Activated CD4-positive, alpha-beta T cell treated with anti-CD3 and anti-CD28 coated beads, Interleukin-2, amount 10 ng/mL, durations not matched to agents 7 days and 5 days (primary cell): ENCODE results near the gene TBCC. TPM values are rescaled to one million over a fixed set of nuclear protein-coding genes. Genes with fewer than 3 reads are reported as not detected.
"Not testable (repeated sequence)": the region's sequence is repeated elsewhere in the genome, so short reads cannot be mapped to it uniquely, and the experiment has no call there.

Experiments used
- CTCF ChIA-PET: fragments of 350-600 bp; sonication (Branson Sonifier 250); formaldehyde crosslinking; loops from one replicate; lab custom pipeline; 2021; ENCODE audit warnings: antibody characterized with exemption; lab: Charles Lee
- POLR2A ChIA-PET: fragments of 350-600 bp; sonication (Branson Sonifier 250); formaldehyde crosslinking; loops from one replicate; lab custom pipeline; 2021; ENCODE audit warnings: antibody characterized with exemption; lab: Charles Lee
- DNase-seq: peaks from one replicate; pipeline ENCODE4 v3.0.0-alpha.2; 2020
- H3K27ac Mint-ChIP-seq: one replicate; pipeline ENCODE4 v1.8.0; 2021; ENCODE audit warnings: mild to moderate bottlenecking, moderate library complexity, mixed read lengths
- H3K27me3 Mint-ChIP-seq: one replicate; pipeline ENCODE4 v1.8.0; 2021; ENCODE audit warnings: mixed read lengths
- H3K36me3 Mint-ChIP-seq: one replicate; pipeline ENCODE4 v1.8.0; 2021; ENCODE audit warnings: low read depth, mixed read lengths
- H3K4me1 Mint-ChIP-seq: one replicate; pipeline ENCODE4 v1.8.0; 2021; ENCODE audit warnings: mixed read lengths
- H3K4me3 Mint-ChIP-seq: one replicate; pipeline ENCODE4 v1.8.0; 2021; ENCODE audit warnings: mild to moderate bottlenecking, moderate library complexity, mixed read lengths
- H3K9me3 Mint-ChIP-seq: one replicate; pipeline ENCODE4 v1.8.0; 2021; ENCODE audit warnings: mixed read lengths
- total RNA-seq, 2 experiments: library from RNA; stranded (reverse); gene quantifications; one replicate each; pipeline ENCODE4 v1.2.3, GENCODE V29; 2021

Gene TBCC
- total RNA-seq, 2 experiments from 2014 or later = 37.1 to 38.6 TPM

GRCh38 chr6:42746463-42747391 lies 824 bp upstream of the TBCC start:
- no peaks in the 10 kb centered on the region for H3K27me3 Mint-ChIP-seq
- ChIA-PET POLR2A (interaction anchor here (0.6 to 1.5 kb wide), 5 partner anchors 24 to 1370 kb away, joined by 3 to 7 read pairs (median 5); partner anchors contain the start of gene RPL7L1), CTCF (interaction anchor here (0.6 to 3.5 kb wide), 9 partner anchors 15 to 397 kb away, joined by 3 to 19 read pairs (median 4); partner anchors contain the start of gene RPL7L1)
- peak overlapping the region; percentile 100 for H3K4me3 Mint-ChIP-seq
- peak overlapping the region; percentile 100 for H3K27ac Mint-ChIP-seq
- peaks cover 25% of the 10 kb centered on the region for H3K36me3 Mint-ChIP-seq
- peak; percentile 88 for DNase-seq
- H3K4me1 Mint-ChIP-seq = peaks cover 38% of the 10 kb centered on the region
- no peaks in the 10 kb centered on the region for H3K9me3 Mint-ChIP-seq

GRCh38 chr6:42745083-42745639 lies 742 bp downstream of the TBCC start:
- POLR2A ChIA-PET = interaction anchor here (1.3 kb wide), 1 partner anchor 26 kb away, joined by 3 read pairs; no protein-coding TSS in a partner anchor
- H3K9me3 Mint-ChIP-seq = no peaks in the 10 kb centered on the region
- CTCF ChIA-PET = interaction anchor here (1.1 to 3.5 kb wide), 8 partner anchors 13 to 140 kb away, joined by 3 to 19 read pairs (median 4); no protein-coding TSS in a partner anchor
- H3K36me3 Mint-ChIP-seq = peaks cover 25% of the 10 kb centered on the region
- no peaks in the 10 kb centered on the region for H3K27me3 Mint-ChIP-seq
- H3K4me3 Mint-ChIP-seq = peak overlapping the region; percentile 100
- peak; percentile 43 for DNase-seq
- peaks cover 36% of the 10 kb centered on the region for H3K4me1 Mint-ChIP-seq
- peak overlapping the region; percentile 100 for H3K27ac Mint-ChIP-seq

GRCh38 chr6:42744351-42744893 lies 1.5 kb downstream of the TBCC start:
- Mint-ChIP-seq H3K36me3 (peaks cover 25% of the 10 kb centered on the region), H3K27ac (peak overlapping the region; percentile 100), H3K4me3 (peak overlapping the region; percentile 100), H3K27me3 (peaks cover under 1% of the 10 kb centered on the region), H3K9me3 (no peaks in the 10 kb centered on the region), H3K4me1 (peaks cover 36% of the 10 kb centered on the region)
- ChIA-PET CTCF (interaction anchor here (1.1 to 3.5 kb wide), 5 partner anchors 15 to 41 kb away, joined by 3 to 19 read pairs (median 4); no protein-coding TSS in a partner anchor), POLR2A (interaction anchor here (1.3 kb wide), 1 partner anchor 27 kb away, joined by 3 read pairs; no protein-coding TSS in a partner anchor)
- no peak for DNase-seq

GRCh38 chr6:42742116-42742894 lies 3.6 kb downstream of the TBCC start:
- Mint-ChIP-seq H3K4me1 (peaks cover 20% of the 10 kb centered on the region), H3K4me3 (no peak overlapping the region), H3K9me3 (no peaks in the 10 kb centered on the region), H3K27ac (no peak overlapping the region), H3K36me3 (peaks cover 14% of the 10 kb centered on the region), H3K27me3 (peaks cover 10% of the 10 kb centered on the region)
- POLR2A ChIA-PET = no interaction called here
- CTCF ChIA-PET = interaction anchor here (1.4 kb wide), 1 partner anchor 16 kb away, joined by 6 read pairs; no protein-coding TSS in a partner anchor
- no peak for DNase-seq

GRCh38 chr6:42740725-42741124 lies 5.2 kb downstream of the TBCC start:
- Mint-ChIP-seq H3K4me1 (peaks cover 18% of the 10 kb centered on the region), H3K9me3 (no peaks in the 10 kb centered on the region), H3K36me3 (peaks cover 12% of the 10 kb centered on the region), H3K4me3 (no peak overlapping the region), H3K27me3 (peaks cover 11% of the 10 kb centered on the region), H3K27ac (no peak overlapping the region)
- POLR2A ChIA-PET = no interaction called here
- CTCF ChIA-PET = interaction anchor here (0.9 to 1.8 kb wide), 4 partner anchors 9 to 46 kb away, joined by 3 to 5 read pairs (median 4); no protein-coding TSS in a partner anchor
- DNase-seq = no peak

GRCh38 chr6:42735976-42736375 lies 9.9 kb downstream of the TBCC start:
- Mint-ChIP-seq H3K27ac (no peak overlapping the region), H3K27me3 (peaks cover 11% of the 10 kb centered on the region), H3K4me3 (no peak overlapping the region), H3K4me1 (peaks cover 3% of the 10 kb centered on the region), H3K9me3 (peaks cover 3% of the 10 kb centered on the region), H3K36me3 (no peaks in the 10 kb centered on the region)
- CTCF ChIA-PET = no interaction called here
- POLR2A ChIA-PET = no interaction called here
- no peak for DNase-seq

- not testable (repeated sequence) for H3K4me1 Mint-ChIP-seq, H3K4me3 Mint-ChIP-seq, DNase-seq, H3K27ac Mint-ChIP-seq, H3K9me3 Mint-ChIP-seq, H3K36me3 Mint-ChIP-seq, H3K27me3 Mint-ChIP-seq
- CTCF ChIA-PET = interaction anchor here (0.6 to 0.8 kb wide), 3 partner anchors 8 to 278 kb away, joined by 3 to 5 read pairs (median 3); no protein-coding TSS in a partner anchor
- POLR2A ChIA-PET = interaction anchor here (0.6 kb wide), 1 partner anchor 18 kb away, joined by 3 read pairs; no protein-coding TSS in a partner anchor
These were observed 11.9 kb downstream of the TBCC start for GRCh38 chr6:42733867-42734481.

GRCh38 chr6:42729731-42730130 lies 16.2 kb downstream of the TBCC start:
- ChIA-PET POLR2A (no interaction called here), CTCF (interaction anchor here (0.7 to 1.8 kb wide), 6 partner anchors 14 to 693 kb away, joined by 3 to 6 read pairs (median 4); no protein-coding TSS in a partner anchor)
- Mint-ChIP-seq H3K27me3 (no peaks in the 10 kb centered on the region), H3K4me1 (peaks cover 24% of the 10 kb centered on the region), H3K4me3 (no peak overlapping the region), H3K36me3 (no peaks in the 10 kb centered on the region), H3K9me3 (peaks cover 3% of the 10 kb centered on the region), H3K27ac (no peak overlapping the region)
- DNase-seq = no peak

GRCh38 chr6:42727627-42728026 lies 18.3 kb downstream of the TBCC start:
- Mint-ChIP-seq H3K36me3 (no peaks in the 10 kb centered on the region), H3K27me3 (peaks cover 3% of the 10 kb centered on the region), H3K4me1 (peaks cover 24% of the 10 kb centered on the region), H3K4me3 (peak overlapping the region; percentile 40), H3K27ac (peak overlapping the region; percentile 97), H3K9me3 (peaks cover 2% of the 10 kb centered on the region)
- POLR2A ChIA-PET = no interaction called here
- DNase-seq = no peak
- CTCF ChIA-PET = interaction anchor here (1.0 to 2.5 kb wide), 8 partner anchors 14 to 66 kb away, joined by 3 to 19 read pairs (median 4); partner anchors contain the start of gene TBCC

GRCh38 chr6:42727087-42727611 lies 18.8 kb downstream of the TBCC start:
- DNase-seq = no peak
- Mint-ChIP-seq H3K27ac (peak overlapping the region; percentile 97), H3K27me3 (peaks cover 3% of the 10 kb centered on the region), H3K4me3 (peak overlapping the region; percentile 70), H3K9me3 (no peaks in the 10 kb centered on the region), H3K4me1 (peaks cover 24% of the 10 kb centered on the region), H3K36me3 (no peaks in the 10 kb centered on the region)
- ChIA-PET POLR2A (interaction anchor here (1.0 kb wide), 1 partner anchor 203 kb away, joined by 3 read pairs; the partner anchor contains the start of gene CNPY3), CTCF (interaction anchor here (1.1 to 2.5 kb wide), 9 partner anchors 15 to 66 kb away, joined by 3 to 19 read pairs (median 4); partner anchors contain the start of gene TBCC)
